K562 (cell line): ENCODE measurements around the gene CRHR1. TPM values are rescaled to one million over a fixed set of nuclear protein-coding genes. Genes with fewer than 3 reads are reported as not detected.

Experiments used
- ATAC-seq: fragments of 200-7000 bp; cut with Tn5 transposase; 3 replicates; pipeline ENCODE4 v1.9.1; 2020; ENCODE audit warnings: moderate library complexity
- BruUV-seq: library from RNA; stranded (reverse); fragments of 400-500 nt; replicated peaks from 2 replicates; lab custom pipeline; 2021; lab: Mats Ljungman, UMichigan
- CTCF ChIA-PET: fragments of 300-600 bp; formaldehyde crosslinking; extraction: SDS; loops from one replicate; lab custom pipeline; 2021; ENCODE audit warnings: low intra/inter-chr PET ratio; lab: Yijun Ruan, JAX
- POLR2A ChIA-PET: fragments of 300-600, 350-650 bp; sonication (Branson Sonifier 250); formaldehyde crosslinking; extraction: SDS; loops from one replicate; lab custom pipeline; 2021; ENCODE audit warnings: antibody characterized with exemption, inconsistent platforms; lab: Yijun Ruan, JAX
- DNase-seq, 4 experiments: peaks; one replicate each; pipeline versions ENCODE4 v3.0.0 to v3.0.0-alpha.2; 2011 to 2018; ENCODE audit warnings: low spot score in 3 of 4, mixed read lengths in 3 of 4; ENCODE audit errors: extremely low read depth in 1 of 4
- FAIRE-seq: peaks from 2 replicates; lab custom pipeline; 2011; peaks lifted over from hg19 to GRCh38; lab: Jason Lieb, UNC
- H2AFZ ChIP-seq: 2 replicates; pipeline ENCODE4 v1.6.0; 2011; ENCODE audit warnings: low read depth, low read length, control low read depth, inconsistent platforms
- H3K27ac ChIP-seq: fragments of 200-600 bp; 3 replicates; pipeline ENCODE4 v1.8.0; 2011; ENCODE audit warnings: low read depth, mild to moderate bottlenecking, control low read depth, inconsistent platforms, low read length, moderate library complexity, mixed read lengths; ENCODE audit errors: extremely low read depth
- H3K27me3 ChIP-seq, 2 experiments: fragments of 300-600 bp in 1 of 2; 2 replicates in 1 of 2; 3 replicates in 1 of 2; pipeline versions ENCODE4 v1.6.0 to v1.8.0; 2011; ENCODE audit warnings: inconsistent platforms in 2 of 2, low read length in 2 of 2, mild to moderate bottlenecking in 1 of 2, mixed read lengths in 1 of 2, moderate library complexity in 1 of 2; ENCODE audit not compliant: control insufficient read depth in 2 of 2, insufficient read depth in 2 of 2
- H3K36me3 ChIP-seq: fragments of 300-600 bp; 3 replicates; pipeline ENCODE4 v1.8.0; 2011; ENCODE audit warnings: mild to moderate bottlenecking, low read length, inconsistent platforms; ENCODE audit not compliant: control insufficient read depth, insufficient read depth
- H3K4me1 ChIP-seq, 2 experiments: fragments of 200-600 bp in 1 of 2; replicated peaks in 1 of 2; 2 replicates in 1 of 2; 3 replicates in 1 of 2; pipeline versions ENCODE4 v1.5.1 to v1.8.0; 2011; ENCODE audit warnings: inconsistent platforms in 2 of 2, low read length in 2 of 2, mild to moderate bottlenecking in 1 of 2, mixed read lengths in 1 of 2, moderate library complexity in 1 of 2; ENCODE audit not compliant: control insufficient read depth in 2 of 2, insufficient read depth in 2 of 2
- H3K4me2 ChIP-seq: 2 replicates; pipeline ENCODE4 v1.6.1; 2011; ENCODE audit warnings: low read length, control low read depth, inconsistent platforms, mixed read lengths; ENCODE audit not compliant: insufficient read depth
- H3K4me3 ChIP-seq: fragments of 200-600 bp; sonication (generic), shearing (Covaris generic); 2 replicates; pipeline ENCODE4 v1.5.1; 2016; ENCODE audit warnings: control low read depth, inconsistent platforms
- H3K79me2 ChIP-seq: fragments of 200-600 bp; 3 replicates; pipeline ENCODE4 v1.8.0; 2011; ENCODE audit warnings: low read length, inconsistent platforms; ENCODE audit not compliant: control insufficient read depth, insufficient read depth
- H3K9ac ChIP-seq, 2 experiments: 2 replicates each; pipeline versions ENCODE4 v1.6.0 to v1.6.1; 2011; ENCODE audit warnings: low read depth in 2 of 2, low read length in 2 of 2, control low read depth in 1 of 2, inconsistent platforms in 1 of 2, mild to moderate bottlenecking in 1 of 2, mixed read lengths in 1 of 2; ENCODE audit not compliant: insufficient read depth in 1 of 2
- H3K9me1 ChIP-seq: one replicate; pipeline ENCODE4 v1.6.0; 2011; ENCODE audit warnings: inconsistent platforms, mild to moderate bottlenecking, low read length, moderate library complexity; ENCODE audit not compliant: control insufficient read depth, insufficient read depth
- H3K9me3 ChIP-seq: replicated peaks from 2 replicates; pipeline ENCODE4 v1.5.1; 2011; ENCODE audit warnings: low read depth, low read length, inconsistent platforms; ENCODE audit not compliant: control insufficient read depth, insufficient read depth
- H4K20me1 ChIP-seq: replicated peaks from 2 replicates; pipeline ENCODE4 v1.6.1; 2011; ENCODE audit warnings: low read length, inconsistent platforms, mixed read lengths; ENCODE audit not compliant: control insufficient read depth, insufficient read depth
- EP300 ChIP-seq: IDR thresholded peaks from 2 replicates; pipeline ENCODE4 v1.6.1; 2012; ENCODE audit warnings: low read length, improper control_type of control experiment
- MYBL2 ChIP-seq, 2 experiments: fragments of 450-650 bp in 1 of 2; sonication (generic) in 1 of 2; formaldehyde crosslinking in 1 of 2; IDR thresholded peaks; 2 replicates each; pipeline versions ENCODE4 v1.6.1 to v1.8.1; 2017 to 2022; ENCODE audit warnings: borderline replicate concordance in 1 of 2, inconsistent platforms in 1 of 2, low read depth in 1 of 2, mild to moderate bottlenecking in 1 of 2, missing genetic modification reagents in 1 of 2, moderate library complexity in 1 of 2
- NBN ChIP-seq: fragments of 450-650 bp; IDR thresholded peaks from 2 replicates; pipeline ENCODE4 v1.6.1; 2016; ENCODE audit warnings: low read depth, mild to moderate bottlenecking
- RBM15 ChIP-seq: fragments of 200-400 bp; formaldehyde crosslinking; IDR thresholded peaks from 2 replicates; pipeline ENCODE4 v1.6.1; 2018; ENCODE audit warnings: mild to moderate bottlenecking, low read length, moderate library complexity; ENCODE audit not compliant: insufficient read depth
- TAF15 ChIP-seq: fragments of 200-400 bp; formaldehyde crosslinking; IDR thresholded peaks from 2 replicates; pipeline ENCODE4 v1.6.1; 2017; ENCODE audit warnings: mild to moderate bottlenecking, low read depth, low read length, moderate library complexity
- TBP ChIP-seq: optimal IDR thresholded peaks from 2 replicates; pipeline ENCODE3; 2011; ENCODE audit warnings: low read depth, low read length, improper control_type of control experiment
- ZFP30 ChIP-seq: fragments of 250-450 bp; sonication (Bioruptor Pico); IDR thresholded peaks from 2 replicates; pipeline ENCODE4 v1.8.0; 2022; ENCODE audit warnings: moderate library complexity, mild to moderate bottlenecking, inconsistent platforms, borderline replicate concordance
- WGBS: fragments of 100-300 bp; shearing (Covaris generic); methylation state at CpG from one replicate; pipeline ENCODE4 v1.1.6; 2016; ENCODE audit warnings: low coverage, mixed read lengths; ENCODE audit not compliant: insufficient coverage; ENCODE audit errors: missing lambda C conversion rate; 5-methylcytosine and 5-hydroxymethylcytosine counted together
- in situ Hi-C: fragments of 300-500 bp; cut with MboI; formaldehyde crosslinking; loops from 4 replicates; pipeline ENCODE4 v1.15.0; 2018; ENCODE audit warnings: inconsistent platforms, mixed read lengths
- intact Hi-C: fragments of 100-400 bp; cut with micrococcal nuclease; formaldehyde crosslinking; loops from 2 replicates; pipeline ENCODE4 v1.14.2; 2022
- polyA plus RNA-seq, 8 experiments: library from polyadenylated mRNA; depleted of rRNA in 4 of 8; stranded (reverse) in 5 of 8; unstranded in 3 of 8; fragments of >200 nt; fragmentation: Nextera tagmentation in 2 of 8; fragmentation: Illumina TruSeq in 1 of 8; extraction: Ambion mirVana in 2 of 8; extraction: Trizol in 1 of 8; gene quantifications; 2 replicates each; pipeline versions ENCODE4 v1.2.1 to v1.2.3, GENCODE V29; 2011 to 2014; ENCODE audit warnings: inconsistent platforms in 1 of 8, missing spikeins in 1 of 8
- total RNA-seq, 7 experiments: library from RNA; depleted of rRNA in 6 of 7; stranded (reverse); fragments of >200 nt in 6 of 7; fragmentation: Illumina TruSeq in 2 of 7; extraction: Trizol in 2 of 7; gene quantifications; 2 replicates each; pipeline versions ENCODE4 v1.2.1 to v1.2.3, GENCODE V29; 2011 to 2021; ENCODE audit warnings: low replicate concordance in 1 of 7
- TF ChIP-seq, protein P1 (sequence below), 2 experiments: fragments of 450-650 bp in 1 of 2; sonication (generic) in 1 of 2; formaldehyde crosslinking in 1 of 2; IDR thresholded peaks; 2 replicates each; pipeline versions ENCODE4 v1.7.1 to v1.9.0; 2016 to 2022; ENCODE audit warnings: inconsistent platforms in 1 of 2, mild to moderate bottlenecking in 1 of 2, missing genetic modification reagents in 1 of 2
- TF ChIP-seq, protein P2 (sequence below): IDR thresholded peaks from 3 replicates; pipeline ENCODE4 v1.6.1; 2011; ENCODE audit warnings: borderline replicate concordance, mild to moderate bottlenecking; ENCODE audit not compliant: insufficient read length, insufficient read depth
- TF ChIP-seq, protein P3 (sequence below): sonication (generic); formaldehyde crosslinking; IDR thresholded peaks from 2 replicates; pipeline ENCODE4 v1.8.1; 2022; ENCODE audit warnings: missing genetic modification reagents

Gene CRHR1
- total and polyA plus RNA-seq, 9 of the 15 experiments (the other 6 are each of a cell fraction or from before 2014, with no cell fraction given), result 0.05 TPM; not detected in 8

DNA sequence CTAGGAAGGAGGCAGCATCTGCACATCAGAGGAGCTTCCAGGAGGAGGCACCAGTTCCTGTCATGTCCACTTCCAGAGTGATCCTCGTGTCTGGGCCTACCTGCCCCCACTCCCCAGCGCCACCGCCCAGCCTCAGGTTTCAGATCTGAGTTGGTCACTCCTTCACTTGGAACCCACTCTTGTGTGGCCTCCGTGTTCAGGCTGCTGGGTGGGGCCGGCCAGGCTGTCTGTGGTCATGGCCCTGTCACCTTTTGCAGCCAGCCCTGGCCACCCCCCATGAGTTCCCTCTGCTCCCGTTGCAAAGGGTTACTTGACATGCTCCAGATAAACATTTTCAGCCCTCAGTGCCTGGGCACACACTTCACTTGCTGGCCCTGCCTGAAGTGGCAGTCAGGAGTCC is 33.9 kb downstream of the CRHR1 start:
- BruUV-seq, result no TSS peak
- DNase-seq, result no peak
- Histone ChIP-seq H3K9ac (no peak overlapping the region), H3K27ac (no peak overlapping the region), H3K36me3 (no peaks in the 10 kb centered on the region), H3K27me3 (peaks cover under 1 to 54% of the 10 kb centered on the region in 2 experiments; a peak in 3 of 5 replicates), H3K79me2 (no peaks in the 10 kb centered on the region), H3K9me1 (no peaks in the 10 kb centered on the region), H3K4me3 (no peak overlapping the region), H2AFZ (no peak overlapping the region), H4K20me1 (peaks cover 13% of the 10 kb centered on the region), H3K9me3 (no peaks in the 10 kb centered on the region), H3K4me2 (no peak overlapping the region), H3K4me1 (no peaks in the 10 kb centered on the region; a peak in 1 of 5 replicates)
- ATAC-seq, result no peak
- in situ Hi-C loops (no loop called here), intact Hi-C loops (no loop called here)
- POLR2A ChIA-PET, result interaction anchor here (0.7 kb wide), 1 partner anchor 670 kb away, joined by 4 read pairs; the partner anchor contains the start of gene HEXIM1
- 7% methylated on average over 6 of the region's 6 CpGs for WGBS
- CTCF ChIA-PET, result no interaction called here
- FAIRE-seq, result no peak
- TF ChIP-seq, protein P1, sequence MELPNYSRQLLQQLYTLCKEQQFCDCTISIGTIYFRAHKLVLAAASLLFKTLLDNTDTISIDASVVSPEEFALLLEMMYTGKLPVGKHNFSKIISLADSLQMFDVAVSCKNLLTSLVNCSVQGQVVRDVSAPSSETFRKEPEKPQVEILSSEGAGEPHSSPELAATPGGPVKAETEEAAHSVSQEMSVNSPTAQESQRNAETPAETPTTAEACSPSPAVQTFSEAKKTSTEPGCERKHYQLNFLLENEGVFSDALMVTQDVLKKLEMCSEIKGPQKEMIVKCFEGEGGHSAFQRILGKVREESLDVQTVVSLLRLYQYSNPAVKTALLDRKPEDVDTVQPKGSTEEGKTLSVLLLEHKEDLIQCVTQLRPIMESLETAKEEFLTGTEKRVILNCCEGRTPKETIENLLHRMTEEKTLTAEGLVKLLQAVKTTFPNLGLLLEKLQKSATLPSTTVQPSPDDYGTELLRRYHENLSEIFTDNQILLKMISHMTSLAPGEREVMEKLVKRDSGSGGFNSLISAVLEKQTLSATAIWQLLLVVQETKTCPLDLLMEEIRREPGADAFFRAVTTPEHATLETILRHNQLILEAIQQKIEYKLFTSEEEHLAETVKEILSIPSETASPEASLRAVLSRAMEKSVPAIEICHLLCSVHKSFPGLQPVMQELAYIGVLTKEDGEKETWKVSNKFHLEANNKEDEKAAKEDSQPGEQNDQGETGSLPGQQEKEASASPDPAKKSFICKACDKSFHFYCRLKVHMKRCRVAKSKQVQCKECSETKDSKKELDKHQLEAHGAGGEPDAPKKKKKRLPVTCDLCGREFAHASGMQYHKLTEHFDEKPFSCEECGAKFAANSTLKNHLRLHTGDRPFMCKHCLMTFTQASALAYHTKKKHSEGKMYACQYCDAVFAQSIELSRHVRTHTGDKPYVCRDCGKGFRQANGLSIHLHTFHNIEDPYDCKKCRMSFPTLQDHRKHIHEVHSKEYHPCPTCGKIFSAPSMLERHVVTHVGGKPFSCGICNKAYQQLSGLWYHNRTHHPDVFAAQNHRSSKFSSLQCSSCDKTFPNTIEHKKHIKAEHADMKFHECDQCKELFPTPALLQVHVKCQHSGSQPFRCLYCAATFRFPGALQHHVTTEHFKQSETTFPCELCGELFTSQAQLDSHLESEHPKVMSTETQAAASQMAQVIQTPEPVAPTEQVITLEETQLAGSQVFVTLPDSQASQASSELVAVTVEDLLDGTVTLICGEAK (IDR thresholded peaks at IDR 0.05), result no peak
- TF ChIP-seq, protein P1 (CRISPR knock-in tag; IDR thresholded peaks at IDR 0.05), result no peak
- no peak for TF ChIP-seq ZFP30 (CRISPR knock-in tag)
- no peak for TF ChIP-seq MYBL2 (IDR thresholded peaks at IDR 0.05; ENCODE audit: low read depth)
- TF ChIP-seq MYBL2 (CRISPR knock-in tag; IDR thresholded peaks at IDR 0.05; ENCODE audit: borderline replicate concordance), result no peak
- TF ChIP-seq, protein P2, sequence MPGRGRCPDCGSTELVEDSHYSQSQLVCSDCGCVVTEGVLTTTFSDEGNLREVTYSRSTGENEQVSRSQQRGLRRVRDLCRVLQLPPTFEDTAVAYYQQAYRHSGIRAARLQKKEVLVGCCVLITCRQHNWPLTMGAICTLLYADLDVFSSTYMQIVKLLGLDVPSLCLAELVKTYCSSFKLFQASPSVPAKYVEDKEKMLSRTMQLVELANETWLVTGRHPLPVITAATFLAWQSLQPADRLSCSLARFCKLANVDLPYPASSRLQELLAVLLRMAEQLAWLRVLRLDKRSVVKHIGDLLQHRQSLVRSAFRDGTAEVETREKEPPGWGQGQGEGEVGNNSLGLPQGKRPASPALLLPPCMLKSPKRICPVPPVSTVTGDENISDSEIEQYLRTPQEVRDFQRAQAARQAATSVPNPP, result no peak
- TF ChIP-seq, protein P3, sequence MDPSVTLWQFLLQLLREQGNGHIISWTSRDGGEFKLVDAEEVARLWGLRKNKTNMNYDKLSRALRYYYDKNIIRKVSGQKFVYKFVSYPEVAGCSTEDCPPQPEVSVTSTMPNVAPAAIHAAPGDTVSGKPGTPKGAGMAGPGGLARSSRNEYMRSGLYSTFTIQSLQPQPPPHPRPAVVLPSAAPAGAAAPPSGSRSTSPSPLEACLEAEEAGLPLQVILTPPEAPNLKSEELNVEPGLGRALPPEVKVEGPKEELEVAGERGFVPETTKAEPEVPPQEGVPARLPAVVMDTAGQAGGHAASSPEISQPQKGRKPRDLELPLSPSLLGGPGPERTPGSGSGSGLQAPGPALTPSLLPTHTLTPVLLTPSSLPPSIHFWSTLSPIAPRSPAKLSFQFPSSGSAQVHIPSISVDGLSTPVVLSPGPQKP (CRISPR knock-in tag), result no peak
- TF ChIP-seq NBN, result no peak
- TF ChIP-seq TAF15, result no peak
- TF ChIP-seq RBM15, result no peak
- TF ChIP-seq TBP, result no peak
- TF ChIP-seq EP300, result no peak
